ENCODE results near the gene HOXA5. TPM values are rescaled to one million over a fixed set of nuclear protein-coding genes. Genes with fewer than 3 reads are reported as not detected.

The HOXA5 gene
- polyA plus RNA-seq, 1 donor, result 19.1 TPM

GRCh38 chr7:27095897-27096767, 47.3 kb downstream of the HOXA5 start, which contains the start of gene HOXA1:
Gene HOXA1, minus strand, starts transcription at chr7:27096000. Its CDS starts 88 bp downstream, at chr7:27095912.
- no peak for DNase-seq (ENCODE audit: low read depth)

GRCh38 chr7:27095050-27095896, 48.2 kb downstream of the HOXA5 start:
- DNase-seq (ENCODE audit: low read depth), result no peak

- no peak for DNase-seq (ENCODE audit: low read depth)
These were observed 49.0 kb downstream of the HOXA5 start for GRCh38 chr7:27094304-27095049.

GRCh38 chr7:27093184-27093895, 50.1 kb downstream of the HOXA5 start:
- DNase-seq (ENCODE audit: low read depth), result no peak

GRCh38 chr7:27092819-27093110, 50.7 kb downstream of the HOXA5 start:
- DNase-seq (ENCODE audit: low read depth), result no peak

- no peak for DNase-seq (ENCODE audit: low read depth)
These were observed 51.3 kb downstream of the HOXA5 start for GRCh38 chr7:27091941-27092818.

- no peak for DNase-seq (ENCODE audit: low read depth)
These were observed 52.4 kb downstream of the HOXA5 start for GRCh38 chr7:27091105-27091504.

Other genes starting within 250 kb of the HOXA5 start
- gene HOXA1, start 47.7 kb downstream of the HOXA5 start, polyA plus RNA-seq (ENCODE audit: insufficient read length), result 0.77 TPM
- gene HOXA2, start 41.0 kb downstream of the HOXA5 start, polyA plus RNA-seq (ENCODE audit: insufficient read length), result 3.1 TPM
- 26.4 TPM for gene HOXA4, start 12.9 kb downstream of the HOXA5 start, polyA plus RNA-seq (ENCODE audit: insufficient read length)
- 8.7 TPM for gene HOXA6, start 4.1 kb upstream of the HOXA5 start, polyA plus RNA-seq (ENCODE audit: insufficient read length)
- gene HOXA3, start 8.9 kb upstream of the HOXA5 start, polyA plus RNA-seq (ENCODE audit: insufficient read length), result 14.3 TPM
- 19.1 TPM for gene HOXA7, start 13.0 kb upstream of the HOXA5 start, polyA plus RNA-seq (ENCODE audit: insufficient read length)
- 25.7 TPM for gene HOXA9, start 21.9 kb upstream of the HOXA5 start, polyA plus RNA-seq (ENCODE audit: insufficient read length)
- 23.8 TPM for gene HOXA10, start 30.6 kb upstream of the HOXA5 start, polyA plus RNA-seq (ENCODE audit: insufficient read length)
- 1.2 TPM for gene HOXA11, start 41.6 kb upstream of the HOXA5 start, polyA plus RNA-seq (ENCODE audit: insufficient read length)
- gene HOXA13, start 56.4 kb upstream of the HOXA5 start, polyA plus RNA-seq (ENCODE audit: insufficient read length), result 0.03 TPM
- gene EVX1, start 99.1 kb upstream of the HOXA5 start, polyA plus RNA-seq (ENCODE audit: insufficient read length), result not detected